RWPE1 (cell line): Measurements from ENCODE around the gene PKNOX2.
A peak's percentile ranks its signal among the peaks of the same experiment; 100 is the strongest.

ENCODE experiments used
- CTCF ChIA-PET: fragments of 350-600 bp; sonication (Branson Sonifier 250); formaldehyde crosslinking; extraction: SDS; loops from one replicate; lab custom pipeline; 2021; lab: Yijun Ruan, JAX
- POLR2A ChIA-PET: fragments of 400-600 bp; formaldehyde crosslinking; extraction: SDS; loops from one replicate; lab custom pipeline; 2020; ENCODE audit warnings: antibody characterized with exemption; ENCODE audit not compliant: low non-redundant PET; lab: Yijun Ruan, JAX
- DNase-seq: peaks from one replicate; pipeline ENCODE4 v3.0.0; 2012; ENCODE audit warnings: low spot score
- H3K27ac ChIP-seq: fragments of 450-650 bp; 2 replicates; pipeline ENCODE4 v1.5.1; 2017
- CTCF ChIP-seq: fragments of 450-650 bp; conservative IDR thresholded peaks from 2 replicates; pipeline ENCODE4 v1.5.1; 2017; ENCODE audit warnings: low read depth, mild to moderate bottlenecking

The PKNOX2 gene

GRCh38 chr11:125211191-125211947 lies 46.8 kb downstream of the PKNOX2 start:
- no peak for TF ChIP-seq CTCF
- ChIA-PET POLR2A (no interaction called here), CTCF (no interaction called here)
- peak; percentile 8 for DNase-seq
- no peak overlapping the region for H3K27ac ChIP-seq

- ChIA-PET CTCF (no interaction called here), POLR2A (no interaction called here)
- H3K27ac ChIP-seq = no peak overlapping the region
- DNase-seq = no peak
- no peak for TF ChIP-seq CTCF
Observed at GRCh38 chr11:125211948-125212340, 47.4 kb downstream of the PKNOX2 start.

GRCh38 chr11:125214601-125215565 lies 50.3 kb downstream of the PKNOX2 start:
- ChIA-PET CTCF (no interaction called here), POLR2A (no interaction called here)
- DNase-seq = no peak
- TF ChIP-seq CTCF = no peak
- no peak overlapping the region for H3K27ac ChIP-seq

- no peak for DNase-seq
- POLR2A ChIA-PET = no interaction called here
- no peak overlapping the region for H3K27ac ChIP-seq
- CTCF ChIA-PET = no interaction called here
- no peak for TF ChIP-seq CTCF
Observed at GRCh38 chr11:125215976-125216375, 51.4 kb downstream of the PKNOX2 start.

GRCh38 chr11:125218336-125218735 lies 53.8 kb downstream of the PKNOX2 start:
- TF ChIP-seq CTCF = no peak
- H3K27ac ChIP-seq = no peak overlapping the region
- ChIA-PET POLR2A (no interaction called here), CTCF (no interaction called here)
- DNase-seq = no peak

GRCh38 chr11:125221461-125221860 lies 56.9 kb downstream of the PKNOX2 start:
- no peak for TF ChIP-seq CTCF
- CTCF ChIA-PET = no interaction called here

More at GRCh38 chr11:125221461-125221860, 56.9 kb downstream of the PKNOX2 start:
- POLR2A ChIA-PET = no interaction called here
- H3K27ac ChIP-seq = no peak overlapping the region
- no peak for DNase-seq
